ENCODE data around the gene TENT5C. TPM values are rescaled to one million over a fixed set of nuclear protein-coding genes. Genes with fewer than 3 reads are reported as not detected.

Gene TENT5C
- polyA plus RNA-seq, 1 donor (not counting 4 experiments of a cell fraction or from before 2014, with no cell fraction given) = 0.13 TPM

- Histone ChIP-seq H2AFZ (ENCODE audit: control insufficient read depth, low read length) (no peak overlapping the region), H3K27ac (ENCODE audit: control insufficient read depth, insufficient read depth, low read length) (no peak overlapping the region), H3K36me3 (ENCODE audit: control insufficient read depth in 2 of 2, extremely low read depth in 1 of 2, insufficient read depth in 2 of 2, low read length in 2 of 2) (no peaks in the 10 kb centered on the region), H3K27me3 (ENCODE audit: control insufficient read depth, extremely low read depth, insufficient read depth, low read length) (no peaks in the 10 kb centered on the region), H3K4me2 (ENCODE audit: control insufficient read depth, extremely low read depth, insufficient read depth, low read depth, low read length) (no peak overlapping the region), H3K9ac (ENCODE audit: control insufficient read depth, extremely low read depth, insufficient read depth, low read length) (no peak overlapping the region), H3K4me3 (ENCODE audit: control insufficient read depth in 2 of 3, extremely low read depth in 1 of 3, insufficient read depth in 2 of 3, low read depth in 1 of 3, low read length in 3 of 3) (no peak overlapping the region), H3K4me1 (ENCODE audit: control insufficient read depth, extremely low read depth, insufficient read depth, low read length) (peaks cover 18% of the 10 kb centered on the region), H4K20me1 (ENCODE audit: control insufficient read depth, extremely low read depth, insufficient read depth, low read length) (no peaks in the 10 kb centered on the region), H3K79me2 (ENCODE audit: control insufficient read depth, insufficient read depth, low read length) (no peaks in the 10 kb centered on the region), H3K9me1 (ENCODE audit: control insufficient read depth, extremely low read depth, insufficient read depth, low read length) (no peaks in the 10 kb centered on the region), H3K9me3 (ENCODE audit: control insufficient read depth, low read depth, low read length) (no peaks in the 10 kb centered on the region)
- dilution Hi-C loops (cut with MboI; ENCODE audit: extremely low pct_ligation_motif_present, low sequenced_read_pairs) = no loop called here
- no peak for DNase-seq (ENCODE audit: low read depth, low spot score)
- FAIRE-seq = no peak
- TF ChIP-seq CTCF (optimal IDR thresholded peaks at IDR 0.05 in 1 of 3, IDR thresholded peaks at IDR 0.05 in 1 of 3, conservative IDR thresholded peaks at IDR 0.05 in 1 of 3; ENCODE audit: extremely low read depth in 1 of 3, insufficient read depth in 2 of 3, low read length in 3 of 3) = no peak
These were observed 3.6 kb downstream of the TENT5C start for GRCh38 chr1:117609471-117609911.

DNA sequence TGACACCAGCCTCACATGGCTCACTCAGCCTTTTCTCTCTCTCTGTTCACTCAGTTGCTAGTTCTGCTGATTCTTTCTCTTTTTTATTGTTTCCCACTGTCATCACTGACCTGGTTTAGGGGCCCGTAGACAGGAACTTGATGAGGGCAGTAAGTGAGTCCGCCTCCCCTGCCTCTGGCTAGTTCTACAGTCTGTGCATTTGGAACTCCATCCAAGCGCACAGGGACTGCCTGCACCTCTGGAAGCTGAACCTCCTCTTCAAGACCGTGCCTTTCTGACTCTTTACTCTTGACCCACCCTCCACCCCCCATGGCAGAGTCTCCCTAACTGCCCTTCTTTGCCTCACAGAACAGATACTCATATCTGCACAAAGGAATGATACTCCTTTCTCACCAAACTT lies 4.2 kb downstream of the TENT5C start:
- H3K4me1 ChIP-seq (ENCODE audit: control insufficient read depth, extremely low read depth, insufficient read depth, low read length) = peaks cover 17% of the 10 kb centered on the region
- TF ChIP-seq EZH2 (IDR thresholded peaks at IDR 0.05; ENCODE audit: low read length) = no peak
- TF ChIP-seq CTCF (optimal IDR thresholded peaks at IDR 0.05 in 1 of 3, IDR thresholded peaks at IDR 0.05 in 1 of 3, conservative IDR thresholded peaks at IDR 0.05 in 1 of 3; ENCODE audit: extremely low read depth in 1 of 3, insufficient read depth in 2 of 3, low read length in 3 of 3) = no peak
- no peak overlapping the region for H3K9ac ChIP-seq (ENCODE audit: control insufficient read depth, extremely low read depth, insufficient read depth, low read length)
- H3K36me3 ChIP-seq (ENCODE audit: control insufficient read depth in 2 of 2, extremely low read depth in 1 of 2, insufficient read depth in 2 of 2, low read length in 2 of 2) = no peaks in the 10 kb centered on the region
- dilution Hi-C loops (cut with MboI; ENCODE audit: extremely low pct_ligation_motif_present, low sequenced_read_pairs) = no loop called here
- no peak for DNase-seq (ENCODE audit: low read depth, low spot score)
- no peaks in the 10 kb centered on the region for H3K9me1 ChIP-seq (ENCODE audit: control insufficient read depth, extremely low read depth, insufficient read depth, low read length)
- no peaks in the 10 kb centered on the region for H3K9me3 ChIP-seq (ENCODE audit: control insufficient read depth, low read depth, low read length)
- H3K27me3 ChIP-seq (ENCODE audit: control insufficient read depth, extremely low read depth, insufficient read depth, low read length) = no peaks in the 10 kb centered on the region
- FAIRE-seq = no peak
- no peak overlapping the region for H2AFZ ChIP-seq (ENCODE audit: control insufficient read depth, low read length)
- H3K4me3 ChIP-seq (ENCODE audit: control insufficient read depth in 2 of 3, extremely low read depth in 1 of 3, insufficient read depth in 2 of 3, low read depth in 1 of 3, low read length in 3 of 3) = no peak overlapping the region
- no peak overlapping the region for H3K4me2 ChIP-seq (ENCODE audit: control insufficient read depth, extremely low read depth, insufficient read depth, low read depth, low read length)
- no peaks in the 10 kb centered on the region for H4K20me1 ChIP-seq (ENCODE audit: control insufficient read depth, extremely low read depth, insufficient read depth, low read length)
- no peak overlapping the region for H3K27ac ChIP-seq (ENCODE audit: control insufficient read depth, insufficient read depth, low read length)
- no peaks in the 10 kb centered on the region for H3K79me2 ChIP-seq (ENCODE audit: control insufficient read depth, insufficient read depth, low read length)
